Measurements from ENCODE around the gene TAGAP. TPM values are rescaled to one million over a fixed set of nuclear protein-coding genes. Genes with fewer than 3 reads are reported as not detected.

TAGAP gene
- polyA plus RNA-seq, 1 donor (not counting 4 experiments of a cell fraction or from before 2014, with no cell fraction given) = 0.08 TPM

GRCh38 chr6:159059885-159060506, 15.2 kb upstream of the TAGAP start:
- DNase-seq (ENCODE audit: low read depth, low spot score) (no peak), FAIRE-seq (no peak)
- Histone ChIP-seq H3K9ac (ENCODE audit: control insufficient read depth, extremely low read depth, insufficient read depth, low read length) (no peak overlapping the region), H2AFZ (ENCODE audit: control insufficient read depth, low read length) (no peak overlapping the region), H3K4me3 (ENCODE audit: control insufficient read depth in 2 of 3, extremely low read depth in 1 of 3, insufficient read depth in 2 of 3, low read depth in 1 of 3, low read length in 3 of 3) (no peak overlapping the region), H3K36me3 (ENCODE audit: control insufficient read depth in 2 of 2, extremely low read depth in 1 of 2, insufficient read depth in 2 of 2, low read length in 2 of 2) (no peaks in the 10 kb centered on the region), H4K20me1 (ENCODE audit: control insufficient read depth, extremely low read depth, insufficient read depth, low read length) (no peaks in the 10 kb centered on the region), H3K27ac (ENCODE audit: control insufficient read depth, insufficient read depth, low read length) (no peak overlapping the region), H3K4me1 (ENCODE audit: control insufficient read depth, extremely low read depth, insufficient read depth, low read length) (no peaks in the 10 kb centered on the region), H3K4me2 (ENCODE audit: control insufficient read depth, extremely low read depth, insufficient read depth, low read depth, low read length) (no peak overlapping the region), H3K9me1 (ENCODE audit: control insufficient read depth, extremely low read depth, insufficient read depth, low read length) (no peaks in the 10 kb centered on the region), H3K9me3 (ENCODE audit: control insufficient read depth, low read depth, low read length) (no peaks in the 10 kb centered on the region), H3K79me2 (ENCODE audit: control insufficient read depth, insufficient read depth, low read length) (no peaks in the 10 kb centered on the region), H3K27me3 (ENCODE audit: control insufficient read depth, extremely low read depth, insufficient read depth, low read length) (peaks cover 17% of the 10 kb centered on the region)
- dilution Hi-C loops (cut with MboI; ENCODE audit: extremely low pct_ligation_motif_present, low sequenced_read_pairs) = no loop called here
- TF ChIP-seq CTCF (optimal IDR thresholded peaks at IDR 0.05 in 1 of 3, IDR thresholded peaks at IDR 0.05 in 1 of 3, conservative IDR thresholded peaks at IDR 0.05 in 1 of 3; ENCODE audit: extremely low read depth in 1 of 3, insufficient read depth in 2 of 3, low read length in 3 of 3) (no peak), EZH2 (IDR thresholded peaks at IDR 0.05; ENCODE audit: low read length) (no peak)

DNA sequence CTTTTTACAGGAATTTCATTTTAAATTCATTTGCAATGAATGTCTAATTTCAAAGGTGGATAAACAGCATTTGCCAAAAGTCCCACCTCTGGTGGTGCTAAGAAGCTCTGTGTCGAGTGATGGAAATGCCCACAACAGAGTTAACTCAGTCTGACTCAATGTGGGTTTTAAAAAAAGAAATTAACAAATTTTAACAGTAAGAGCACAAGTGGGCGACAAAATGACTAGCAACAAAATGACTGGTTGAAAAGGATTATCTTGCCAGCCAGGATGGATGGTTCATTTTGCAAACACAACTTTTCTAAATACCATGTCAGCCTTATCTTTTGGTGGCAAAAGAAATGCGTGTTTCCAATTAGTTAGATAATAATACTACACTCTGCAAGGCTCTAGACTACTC, 14.3 kb upstream of the TAGAP start:
- no peaks in the 10 kb centered on the region for H3K36me3 ChIP-seq (ENCODE audit: control insufficient read depth in 2 of 2, extremely low read depth in 1 of 2, insufficient read depth in 2 of 2, low read length in 2 of 2)
- H3K9ac ChIP-seq (ENCODE audit: control insufficient read depth, extremely low read depth, insufficient read depth, low read length) = no peak overlapping the region
- H3K79me2 ChIP-seq (ENCODE audit: control insufficient read depth, insufficient read depth, low read length) = no peaks in the 10 kb centered on the region
- no peak overlapping the region for H2AFZ ChIP-seq (ENCODE audit: control insufficient read depth, low read length)
- H3K4me1 ChIP-seq (ENCODE audit: control insufficient read depth, extremely low read depth, insufficient read depth, low read length) = no peaks in the 10 kb centered on the region
- H3K9me1 ChIP-seq (ENCODE audit: control insufficient read depth, extremely low read depth, insufficient read depth, low read length) = no peaks in the 10 kb centered on the region
- H3K4me2 ChIP-seq (ENCODE audit: control insufficient read depth, extremely low read depth, insufficient read depth, low read depth, low read length) = no peak overlapping the region
- H3K9me3 ChIP-seq (ENCODE audit: control insufficient read depth, low read depth, low read length) = no peaks in the 10 kb centered on the region
- FAIRE-seq (no peak), DNase-seq (ENCODE audit: low read depth, low spot score) (no peak)
- dilution Hi-C loops (cut with MboI; ENCODE audit: extremely low pct_ligation_motif_present, low sequenced_read_pairs) = no loop called here
- no peak overlapping the region for H3K27ac ChIP-seq (ENCODE audit: control insufficient read depth, insufficient read depth, low read length)
- TF ChIP-seq CTCF (optimal IDR thresholded peaks at IDR 0.05 in 1 of 3, IDR thresholded peaks at IDR 0.05 in 1 of 3, conservative IDR thresholded peaks at IDR 0.05 in 1 of 3; ENCODE audit: extremely low read depth in 1 of 3, insufficient read depth in 2 of 3, low read length in 3 of 3) (no peak), EZH2 (IDR thresholded peaks at IDR 0.05; ENCODE audit: low read length) (no peak)
- H4K20me1 ChIP-seq (ENCODE audit: control insufficient read depth, extremely low read depth, insufficient read depth, low read length) = no peaks in the 10 kb centered on the region
- H3K27me3 ChIP-seq (ENCODE audit: control insufficient read depth, extremely low read depth, insufficient read depth, low read length) = peaks cover 17% of the 10 kb centered on the region
- no peak overlapping the region for H3K4me3 ChIP-seq (ENCODE audit: control insufficient read depth in 2 of 3, extremely low read depth in 1 of 3, insufficient read depth in 2 of 3, low read depth in 1 of 3, low read length in 3 of 3)

Data from keratinocyte (primary cell).